Measurements from ENCODE around the gene UBE2Z.

GRCh38 chr17:48952904-48953303 is 44.7 kb downstream of the UBE2Z start:
- TF ChIP-seq, protein P1, sequence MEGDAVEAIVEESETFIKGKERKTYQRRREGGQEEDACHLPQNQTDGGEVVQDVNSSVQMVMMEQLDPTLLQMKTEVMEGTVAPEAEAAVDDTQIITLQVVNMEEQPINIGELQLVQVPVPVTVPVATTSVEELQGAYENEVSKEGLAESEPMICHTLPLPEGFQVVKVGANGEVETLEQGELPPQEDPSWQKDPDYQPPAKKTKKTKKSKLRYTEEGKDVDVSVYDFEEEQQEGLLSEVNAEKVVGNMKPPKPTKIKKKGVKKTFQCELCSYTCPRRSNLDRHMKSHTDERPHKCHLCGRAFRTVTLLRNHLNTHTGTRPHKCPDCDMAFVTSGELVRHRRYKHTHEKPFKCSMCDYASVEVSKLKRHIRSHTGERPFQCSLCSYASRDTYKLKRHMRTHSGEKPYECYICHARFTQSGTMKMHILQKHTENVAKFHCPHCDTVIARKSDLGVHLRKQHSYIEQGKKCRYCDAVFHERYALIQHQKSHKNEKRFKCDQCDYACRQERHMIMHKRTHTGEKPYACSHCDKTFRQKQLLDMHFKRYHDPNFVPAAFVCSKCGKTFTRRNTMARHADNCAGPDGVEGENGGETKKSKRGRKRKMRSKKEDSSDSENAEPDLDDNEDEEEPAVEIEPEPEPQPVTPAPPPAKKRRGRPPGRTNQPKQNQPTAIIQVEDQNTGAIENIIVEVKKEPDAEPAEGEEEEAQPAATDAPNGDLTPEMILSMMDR (IDR thresholded peaks at IDR 0.05) = no peak
- no peak for TF ChIP-seq POLR2A (IDR thresholded peaks at IDR 0.05)

All from body of pancreas (tissue), 4 donors.